MG63 (cell line): ENCODE results near the gene FAT1. TPM values are rescaled to one million over a fixed set of nuclear protein-coding genes. Genes with fewer than 3 reads are reported as not detected.

ENCODE experiments used
- DNase-seq: peaks from one replicate; pipeline ENCODE4 v3.0.0-alpha.2; 2020
- H3K27me3 ChIP-seq: fragments of 250-450 bp; sonication (Bioruptor Pico); 2 replicates; pipeline ENCODE4 v1.5.1; 2020; ENCODE audit warnings: mild to moderate bottlenecking, moderate library complexity
- H3K36me3 ChIP-seq: fragments of 250-450 bp; sonication (Bioruptor Pico); 2 replicates; pipeline ENCODE4 v1.5.1; 2020; ENCODE audit warnings: mild to moderate bottlenecking, moderate library complexity
- H3K4me3 ChIP-seq: fragments of 250-450 bp; sonication (Bioruptor Pico); 2 replicates; pipeline ENCODE4 v1.5.1; 2020; ENCODE audit warnings: mild to moderate bottlenecking, moderate library complexity
- H3K9me3 ChIP-seq: fragments of 250-450 bp; sonication (Bioruptor Pico); 2 replicates; pipeline ENCODE4 v1.5.1; 2020; ENCODE audit warnings: mild to moderate bottlenecking, moderate library complexity
- total RNA-seq: library from RNA; depleted of rRNA; stranded (reverse); fragments of >200 nt; shearing (Covaris generic); gene quantifications from 2 replicates; pipeline ENCODE4 v1.2.3, GENCODE V29; 2014; ENCODE audit warnings: low replicate concordance

FAT1 gene
- total RNA-seq, 1 experiment from 2014 or later, result 10.6 TPM

GRCh38 chr4:186658657-186659056 is 65.0 kb downstream of the FAT1 start:
- Histone ChIP-seq H3K9me3 (no peaks in the 10 kb centered on the region), H3K4me3 (no peak overlapping the region), H3K27me3 (no peaks in the 10 kb centered on the region), H3K36me3 (no peaks in the 10 kb centered on the region)
- no peak for DNase-seq

GRCh38 chr4:186657764-186658163 is 65.9 kb downstream of the FAT1 start:
- DNase-seq, result no peak
- Histone ChIP-seq H3K36me3 (no peaks in the 10 kb centered on the region), H3K4me3 (no peak overlapping the region), H3K27me3 (no peaks in the 10 kb centered on the region), H3K9me3 (no peaks in the 10 kb centered on the region)

GRCh38 chr4:186653969-186654368 is 69.7 kb downstream of the FAT1 start:
- no peak overlapping the region for H3K4me3 ChIP-seq
- DNase-seq, result no peak
- no peaks in the 10 kb centered on the region for H3K36me3 ChIP-seq
- no peaks in the 10 kb centered on the region for H3K9me3 ChIP-seq
- H3K27me3 ChIP-seq, result no peaks in the 10 kb centered on the region

- Histone ChIP-seq H3K27me3 (no peaks in the 10 kb centered on the region), H3K4me3 (no peak overlapping the region), H3K36me3 (no peaks in the 10 kb centered on the region), H3K9me3 (no peaks in the 10 kb centered on the region)
- DNase-seq, result no peak
Measured at GRCh38 chr4:186651624-186652023, 72.0 kb downstream of the FAT1 start.

- H3K4me3 ChIP-seq, result no peak overlapping the region
- H3K9me3 ChIP-seq, result no peaks in the 10 kb centered on the region
- H3K27me3 ChIP-seq, result no peaks in the 10 kb centered on the region
- no peaks in the 10 kb centered on the region for H3K36me3 ChIP-seq
- DNase-seq, result no peak
Measured at GRCh38 chr4:186651181-186651603, 72.5 kb downstream of the FAT1 start.

- Histone ChIP-seq H3K27me3 (no peaks in the 10 kb centered on the region), H3K4me3 (no peak overlapping the region), H3K36me3 (no peaks in the 10 kb centered on the region), H3K9me3 (no peaks in the 10 kb centered on the region)
- DNase-seq, result no peak
Measured at GRCh38 chr4:186650401-186651180, 73.1 kb downstream of the FAT1 start.

GRCh38 chr4:186647821-186648220 is 75.8 kb downstream of the FAT1 start:
- no peak overlapping the region for H3K4me3 ChIP-seq
- no peaks in the 10 kb centered on the region for H3K27me3 ChIP-seq
- no peaks in the 10 kb centered on the region for H3K9me3 ChIP-seq
- no peaks in the 10 kb centered on the region for H3K36me3 ChIP-seq
- no peak for DNase-seq

- Histone ChIP-seq H3K36me3 (no peaks in the 10 kb centered on the region), H3K27me3 (no peaks in the 10 kb centered on the region), H3K9me3 (no peaks in the 10 kb centered on the region), H3K4me3 (no peak overlapping the region)
- DNase-seq, result peak; percentile 4
Measured at GRCh38 chr4:186644737-186645261, 78.9 kb downstream of the FAT1 start.

- H3K9me3 ChIP-seq, result no peaks in the 10 kb centered on the region
- no peaks in the 10 kb centered on the region for H3K36me3 ChIP-seq
- DNase-seq, result no peak
- H3K4me3 ChIP-seq, result no peak overlapping the region
- no peaks in the 10 kb centered on the region for H3K27me3 ChIP-seq
Measured at GRCh38 chr4:186644311-186644638, 79.4 kb downstream of the FAT1 start.

- DNase-seq, result no peak
- Histone ChIP-seq H3K36me3 (no peaks in the 10 kb centered on the region), H3K9me3 (no peaks in the 10 kb centered on the region), H3K4me3 (no peak overlapping the region), H3K27me3 (no peaks in the 10 kb centered on the region)
Measured at GRCh38 chr4:186643501-186644310, 80.0 kb downstream of the FAT1 start.

- Histone ChIP-seq H3K4me3 (no peak overlapping the region), H3K9me3 (no peaks in the 10 kb centered on the region), H3K27me3 (no peaks in the 10 kb centered on the region), H3K36me3 (no peaks in the 10 kb centered on the region)
- no peak for DNase-seq
Measured at GRCh38 chr4:186642998-186643397, 80.7 kb downstream of the FAT1 start.

GRCh38 chr4:186642530-186642929 is 81.1 kb downstream of the FAT1 start:
- DNase-seq, result no peak
- Histone ChIP-seq H3K9me3 (no peaks in the 10 kb centered on the region), H3K27me3 (no peaks in the 10 kb centered on the region), H3K36me3 (no peaks in the 10 kb centered on the region), H3K4me3 (no peak overlapping the region)

- no peaks in the 10 kb centered on the region for H3K27me3 ChIP-seq
- DNase-seq, result no peak
- H3K4me3 ChIP-seq, result no peak overlapping the region
- no peaks in the 10 kb centered on the region for H3K9me3 ChIP-seq
- H3K36me3 ChIP-seq, result peaks cover 3% of the 10 kb centered on the region; the same call in 1 of the 2 replicates
Measured at GRCh38 chr4:186634591-186635128, 89.0 kb downstream of the FAT1 start.

GRCh38 chr4:186633844-186634243 is 89.8 kb downstream of the FAT1 start:
- H3K36me3 ChIP-seq, result peaks cover 3% of the 10 kb centered on the region; the same call in 1 of the 2 replicates

GRCh38 chr4:186630128-186630527 is 93.5 kb downstream of the FAT1 start:
- peaks cover 3% of the 10 kb centered on the region; the same call in 1 of the 2 replicates for H3K36me3 ChIP-seq
- no peaks in the 10 kb centered on the region for H3K27me3 ChIP-seq
- no peak overlapping the region for H3K4me3 ChIP-seq
- no peak for DNase-seq
- H3K9me3 ChIP-seq, result no peaks in the 10 kb centered on the region

More at GRCh38 chr4:186633844-186634243, 89.8 kb downstream of the FAT1 start:
- Histone ChIP-seq H3K9me3 (no peaks in the 10 kb centered on the region), H3K4me3 (no peak overlapping the region), H3K27me3 (no peaks in the 10 kb centered on the region)
- DNase-seq, result no peak

- no peaks in the 10 kb centered on the region for H3K9me3 ChIP-seq
- no peak overlapping the region for H3K4me3 ChIP-seq
- no peaks in the 10 kb centered on the region for H3K27me3 ChIP-seq
- peaks cover 3% of the 10 kb centered on the region; the same call in 1 of the 2 replicates for H3K36me3 ChIP-seq
- DNase-seq, result no peak
Measured at GRCh38 chr4:186628058-186628711, 95.5 kb downstream of the FAT1 start.
